AG10803 (cell line): ENCODE results near the gene LDLRAD4.

ENCODE experiments used
- DNase-seq: peaks from one replicate; pipeline ENCODE4 v3.0.0; 2010; ENCODE audit warnings: low read depth
- H3K4me3 ChIP-seq: 2 replicates; pipeline ENCODE4 v1.5.1; 2011; ENCODE audit warnings: mild to moderate bottlenecking, low read length, control low read depth
- TF ChIP-seq, protein P1 (sequence below): conservative IDR thresholded peaks from 2 replicates; pipeline ENCODE4 v1.5.1; 2011; ENCODE audit warnings: mild to moderate bottlenecking, low read length, control low read depth, inconsistent platforms

Gene LDLRAD4

DNA sequence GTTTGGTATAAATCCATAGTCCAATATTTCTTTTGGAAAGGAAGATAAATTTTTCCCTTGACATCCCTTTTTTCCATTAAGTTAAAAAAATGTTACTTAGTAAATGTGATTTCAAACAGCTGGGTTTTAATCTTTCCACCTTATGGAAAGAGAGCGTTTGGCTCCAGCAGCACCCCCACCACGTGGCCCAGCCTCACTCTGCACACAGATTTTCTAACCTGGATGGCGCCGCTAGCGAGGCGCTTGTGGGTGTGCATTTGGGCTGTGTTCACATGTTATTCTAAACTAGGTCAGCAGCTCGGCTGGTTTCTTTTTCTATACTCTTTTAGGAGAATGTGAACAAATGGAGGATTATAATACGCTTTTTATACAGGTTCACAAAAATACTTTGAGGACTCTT, 218.0 kb downstream of the LDLRAD4 start:
- no peak for DNase-seq
- TF ChIP-seq, protein P1, sequence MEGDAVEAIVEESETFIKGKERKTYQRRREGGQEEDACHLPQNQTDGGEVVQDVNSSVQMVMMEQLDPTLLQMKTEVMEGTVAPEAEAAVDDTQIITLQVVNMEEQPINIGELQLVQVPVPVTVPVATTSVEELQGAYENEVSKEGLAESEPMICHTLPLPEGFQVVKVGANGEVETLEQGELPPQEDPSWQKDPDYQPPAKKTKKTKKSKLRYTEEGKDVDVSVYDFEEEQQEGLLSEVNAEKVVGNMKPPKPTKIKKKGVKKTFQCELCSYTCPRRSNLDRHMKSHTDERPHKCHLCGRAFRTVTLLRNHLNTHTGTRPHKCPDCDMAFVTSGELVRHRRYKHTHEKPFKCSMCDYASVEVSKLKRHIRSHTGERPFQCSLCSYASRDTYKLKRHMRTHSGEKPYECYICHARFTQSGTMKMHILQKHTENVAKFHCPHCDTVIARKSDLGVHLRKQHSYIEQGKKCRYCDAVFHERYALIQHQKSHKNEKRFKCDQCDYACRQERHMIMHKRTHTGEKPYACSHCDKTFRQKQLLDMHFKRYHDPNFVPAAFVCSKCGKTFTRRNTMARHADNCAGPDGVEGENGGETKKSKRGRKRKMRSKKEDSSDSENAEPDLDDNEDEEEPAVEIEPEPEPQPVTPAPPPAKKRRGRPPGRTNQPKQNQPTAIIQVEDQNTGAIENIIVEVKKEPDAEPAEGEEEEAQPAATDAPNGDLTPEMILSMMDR = no peak
- H3K4me3 ChIP-seq = no peak overlapping the region

- DNase-seq = no peak
- H3K4me3 ChIP-seq = no peak overlapping the region
- TF ChIP-seq, protein P1 = no peak
These were observed 218.5 kb downstream of the LDLRAD4 start for GRCh38 chr18:13437034-13437433.

DNA sequence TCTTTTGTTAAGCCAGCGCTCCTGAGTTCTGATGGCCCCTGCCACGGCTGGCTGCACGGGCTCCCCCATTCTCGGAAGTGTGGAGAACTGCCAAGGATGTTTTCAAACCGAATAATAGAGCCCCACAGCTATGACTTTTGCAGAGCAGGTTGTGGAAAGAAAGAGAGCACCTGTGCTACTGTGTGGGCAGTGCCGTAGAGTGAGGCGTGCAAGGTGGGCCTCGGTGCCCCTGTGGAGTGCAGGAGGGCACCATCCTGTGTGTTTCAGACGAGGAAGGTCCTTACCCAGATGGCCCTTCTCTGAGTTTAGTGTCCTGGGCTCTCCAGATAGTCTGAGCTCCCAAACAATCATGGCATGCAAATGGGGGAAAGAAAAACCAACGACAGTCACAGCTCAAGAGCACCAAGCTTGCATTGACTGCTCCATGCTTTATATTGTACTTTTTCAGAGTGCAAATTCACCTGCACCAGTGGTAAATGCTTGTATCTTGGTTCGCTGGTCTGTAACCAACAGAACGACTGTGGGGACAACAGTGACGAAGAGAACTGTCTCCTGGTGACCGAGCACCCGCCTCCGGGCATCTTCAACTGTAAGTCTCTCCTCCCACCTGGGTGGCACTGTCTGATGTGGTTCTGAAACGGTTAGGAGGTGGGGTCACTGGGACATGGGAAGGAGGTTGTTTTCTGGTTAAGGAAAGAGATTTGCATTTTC, 219.4 kb downstream of the LDLRAD4 start:
- TF ChIP-seq, protein P1 = no peak
- H3K4me3 ChIP-seq = no peak overlapping the region
- DNase-seq = no peak

- DNase-seq = no peak
- no peak overlapping the region for H3K4me3 ChIP-seq
- TF ChIP-seq, protein P1 = no peak
These were observed 220.0 kb downstream of the LDLRAD4 start for GRCh38 chr18:13438507-13439056.

- DNase-seq = no peak
- TF ChIP-seq, protein P1 = no peak
- H3K4me3 ChIP-seq = no peak overlapping the region
These were observed 220.9 kb downstream of the LDLRAD4 start for GRCh38 chr18:13439461-13439860.

DNA sequence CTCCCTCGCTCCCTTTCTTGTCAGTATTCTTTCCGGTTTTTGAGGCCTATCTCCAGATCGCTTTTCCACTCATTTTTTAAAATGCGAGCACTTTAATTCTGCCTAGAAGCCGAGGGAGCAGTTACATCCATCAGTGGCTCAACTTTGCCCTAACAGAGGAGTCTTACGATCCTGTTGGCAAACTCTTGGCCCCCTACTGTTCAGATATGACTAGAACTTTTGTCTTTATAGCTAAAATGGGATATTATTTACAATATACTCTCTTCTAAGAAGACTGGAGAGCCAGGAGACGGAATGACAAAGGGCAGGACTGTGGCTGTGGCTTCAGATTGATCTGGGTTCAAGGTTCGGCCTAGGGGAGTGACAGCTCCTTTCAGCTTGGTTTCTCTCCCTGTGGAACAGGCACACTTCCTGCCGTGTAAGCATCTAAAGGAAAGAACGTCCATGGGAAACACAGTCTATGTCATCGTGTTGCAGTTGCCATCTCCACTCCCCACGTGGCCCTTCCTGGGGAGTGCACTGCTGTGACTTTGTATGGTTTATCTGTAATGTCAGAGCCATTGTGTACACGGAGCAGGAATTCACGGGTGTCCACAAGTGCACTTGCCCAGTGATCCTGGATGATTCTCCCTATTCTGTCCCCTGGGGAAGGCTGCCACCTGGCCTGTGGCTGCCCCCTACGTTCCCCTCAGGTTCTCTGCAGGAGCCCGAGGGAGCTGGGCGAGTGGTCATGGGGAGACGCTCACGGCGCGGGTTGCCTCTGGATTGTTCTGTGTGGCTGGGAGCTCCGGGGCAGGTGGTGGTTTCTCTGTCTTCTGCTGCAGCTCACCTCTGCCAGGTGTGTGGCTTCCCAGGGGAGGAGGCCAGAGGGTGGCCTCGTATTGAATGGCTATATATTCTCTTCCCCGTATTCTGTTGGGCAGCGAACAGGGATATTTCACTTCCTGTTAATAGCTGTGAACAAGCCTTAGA, 222.0 kb downstream of the LDLRAD4 start:
- DNase-seq = no peak
- TF ChIP-seq, protein P1 = no peak
- no peak overlapping the region for H3K4me3 ChIP-seq
